Left hindlimb (tissue), 1 donor: ENCODE results near the gene EDRF1.

Experiments used
- DNase-seq: peaks from one replicate; pipeline ENCODE4 v3.0.0-alpha.2; 2018

EDRF1 gene

DNA sequence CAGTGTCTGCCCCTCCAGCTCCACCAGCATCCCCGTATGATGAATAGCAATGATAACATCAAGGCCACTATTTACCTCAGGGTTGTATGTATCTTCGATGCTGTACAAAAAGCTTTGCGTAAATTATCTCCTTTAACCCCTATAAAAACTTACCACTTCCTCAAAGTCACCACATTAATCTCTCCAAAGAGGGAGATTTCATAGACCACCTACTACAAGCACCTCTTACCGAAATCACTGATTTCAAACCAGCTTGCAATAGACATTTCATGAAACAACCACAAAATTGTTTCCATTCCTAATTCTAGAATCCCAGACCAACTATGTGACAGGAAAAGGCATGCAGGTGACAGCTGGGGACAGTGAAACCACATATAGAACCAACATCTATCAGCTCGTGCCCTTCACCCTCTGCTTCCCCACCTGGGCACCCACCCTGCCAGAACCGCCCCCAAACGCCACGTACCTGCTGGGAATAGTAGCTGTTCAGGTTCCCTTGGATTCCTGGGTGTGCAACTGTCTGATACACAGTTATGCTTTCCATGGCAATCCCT, 76.2 kb downstream of the EDRF1 start:
- no peak for DNase-seq

DNA sequence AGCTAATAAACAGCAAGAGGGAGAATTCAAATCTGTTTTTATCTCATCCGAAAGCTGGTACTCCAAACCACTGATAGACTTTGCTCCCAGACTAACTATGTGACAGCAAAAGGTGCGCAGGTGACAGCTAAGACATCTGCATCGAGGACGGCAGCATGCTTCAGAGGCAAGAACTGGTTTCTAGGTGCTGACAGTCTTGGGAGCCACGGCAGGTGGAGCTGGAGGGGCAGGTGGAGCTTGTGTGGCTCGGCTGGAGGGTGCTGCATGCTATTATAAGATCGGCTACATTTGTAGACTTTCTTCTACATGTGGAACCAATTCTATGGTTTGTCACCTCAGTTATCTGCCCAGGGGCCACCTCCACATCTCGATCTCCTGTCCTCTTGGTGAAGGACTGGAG, 77.9 kb downstream of the EDRF1 start:
- DNase-seq = no peak

DNA sequence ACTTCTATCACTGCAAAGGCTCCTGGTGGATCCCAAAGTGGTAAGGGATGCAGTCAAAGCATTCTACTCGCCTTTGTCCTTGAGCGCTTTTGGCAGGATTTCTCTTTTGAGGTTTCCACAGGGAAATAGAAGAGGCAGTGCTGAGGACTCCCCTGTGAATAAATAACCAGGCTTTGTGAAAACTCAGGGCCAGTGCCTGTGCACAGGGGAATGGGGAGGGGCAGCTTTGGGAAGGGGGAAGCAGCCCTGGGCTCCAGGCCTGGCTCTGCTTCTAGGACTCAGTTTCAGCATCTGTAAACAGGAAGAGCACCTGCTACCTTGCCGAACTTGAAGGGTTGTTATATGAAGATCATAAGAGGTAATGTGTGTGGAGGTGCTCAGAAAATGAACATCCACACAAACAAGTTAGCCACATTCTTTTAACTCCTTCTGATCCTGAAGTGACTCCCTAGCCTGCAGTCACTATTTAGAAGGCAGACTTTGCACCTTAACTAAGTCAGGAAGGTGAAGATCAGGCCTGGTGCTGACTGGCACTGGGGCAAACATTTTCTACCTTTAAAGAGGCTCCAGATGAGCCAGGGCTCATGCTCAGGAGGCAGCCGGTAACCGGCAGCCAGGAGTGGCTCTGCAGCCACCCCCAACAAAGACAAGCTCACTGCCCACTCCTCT, 78.6 kb downstream of the EDRF1 start:
- no peak for DNase-seq

DNA sequence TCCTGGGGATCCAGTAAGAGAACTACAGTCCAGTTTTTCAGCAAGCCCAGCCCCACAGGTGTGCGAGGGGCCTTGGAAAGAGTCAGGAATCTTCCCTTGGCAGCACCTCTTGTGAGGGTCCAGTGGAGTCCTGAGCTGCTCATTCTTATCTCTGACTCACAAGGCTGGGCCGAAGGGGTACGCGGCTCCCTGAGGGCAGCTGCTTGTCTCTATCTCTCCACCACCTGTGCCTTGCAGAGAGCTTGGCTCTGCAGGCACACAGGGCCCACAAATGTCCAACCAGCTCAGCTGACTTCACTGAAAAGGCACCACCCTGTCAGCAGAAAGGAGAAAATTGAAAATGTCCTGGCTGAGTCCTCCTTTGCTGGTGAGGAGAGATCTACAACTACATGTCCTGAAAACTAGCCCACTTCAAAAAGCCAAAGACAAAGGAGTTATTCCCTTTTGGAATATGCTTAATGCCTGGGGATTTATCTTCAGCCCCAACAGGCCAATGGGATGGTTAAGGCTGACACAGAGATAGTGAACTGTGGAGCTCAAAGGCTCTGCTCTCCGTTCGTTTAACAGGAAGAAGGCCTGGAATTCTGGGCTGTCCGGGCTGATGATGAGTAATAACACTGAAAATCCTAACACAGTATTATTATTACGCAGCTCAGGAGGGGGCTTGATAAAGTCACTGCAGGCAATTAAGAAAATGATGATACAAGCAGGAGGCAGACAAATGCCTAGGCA, 80.1 kb downstream of the EDRF1 start:
- DNase-seq = no peak

DNA sequence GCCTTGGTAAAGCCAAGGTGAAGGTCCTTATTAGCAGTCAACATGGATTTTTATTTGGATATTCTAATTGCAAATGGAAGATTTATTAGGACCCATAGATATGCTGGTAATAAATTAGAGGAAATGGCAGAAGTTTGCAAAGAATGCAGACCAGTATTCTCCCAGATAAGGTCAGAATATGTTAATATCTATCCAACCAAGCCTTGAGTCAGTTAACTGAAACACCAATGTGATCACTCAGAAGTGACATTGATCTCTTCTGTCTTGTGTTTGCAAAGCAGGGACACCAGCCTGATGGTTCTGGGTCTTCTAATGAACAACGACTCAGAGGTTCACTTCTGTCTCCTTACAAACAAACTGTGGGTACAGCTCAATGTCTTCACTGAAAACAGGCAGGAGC, 82.1 kb downstream of the EDRF1 start:
- DNase-seq = no peak

DNA sequence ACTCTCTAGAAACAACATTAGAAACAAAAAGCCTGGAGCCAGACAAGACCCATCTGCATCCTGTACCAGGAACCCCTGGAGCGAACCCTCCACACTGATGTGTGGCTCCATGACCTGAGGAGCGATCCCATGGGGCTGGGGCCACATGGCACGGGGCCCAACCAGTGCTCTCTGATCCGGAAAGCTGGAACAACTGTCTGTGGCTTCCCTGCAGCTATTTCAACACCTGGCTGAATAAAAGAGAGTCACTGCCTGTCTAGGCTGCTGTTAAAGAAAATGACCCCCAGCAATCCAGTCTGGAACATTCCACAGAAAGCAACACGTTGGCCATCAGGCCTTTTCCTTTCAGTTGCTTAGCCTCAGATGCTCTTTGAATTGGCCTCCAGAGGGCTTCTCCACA, 82.6 kb downstream of the EDRF1 start:
- no peak for DNase-seq

DNA sequence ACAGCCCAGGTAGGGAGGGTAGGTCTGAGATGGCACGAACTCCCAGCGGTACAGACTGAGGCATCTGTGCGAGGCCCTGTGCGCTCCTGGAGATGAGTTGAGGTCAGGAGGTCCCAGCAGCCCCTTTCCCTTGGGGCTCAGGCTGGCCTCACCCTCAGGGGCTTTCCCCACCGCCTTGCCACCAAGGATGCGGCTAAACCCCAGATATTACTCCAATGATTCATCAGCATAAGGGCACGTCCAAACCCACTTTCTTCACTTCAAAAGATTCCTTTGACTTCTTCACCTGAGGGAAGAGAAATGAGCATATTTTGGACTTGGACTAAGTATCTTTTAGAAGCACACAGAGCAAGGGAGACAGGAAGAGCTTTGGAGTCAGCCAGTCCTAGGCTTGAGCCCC, 83.2 kb downstream of the EDRF1 start:
- DNase-seq = no peak

DNA sequence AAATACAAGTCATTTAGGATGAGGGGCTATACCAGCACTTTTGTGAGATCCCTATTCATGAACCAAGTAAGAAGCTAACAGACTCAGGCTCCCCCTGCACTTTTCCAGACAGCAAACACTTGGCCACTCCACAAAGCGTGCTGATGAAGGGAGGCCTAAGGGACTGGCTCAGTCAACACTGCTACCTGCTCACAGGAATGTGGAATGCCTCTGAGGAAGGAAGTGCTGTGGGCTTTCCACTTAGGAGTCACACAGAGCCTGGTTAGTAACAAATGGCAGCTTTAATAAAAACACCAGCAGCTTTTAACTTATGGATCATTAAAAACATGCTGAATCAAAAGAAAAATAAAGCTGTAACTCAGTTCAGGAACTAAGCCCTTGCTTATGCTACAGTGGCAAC, 88.5 kb downstream of the EDRF1 start:
- no peak for DNase-seq

DNA sequence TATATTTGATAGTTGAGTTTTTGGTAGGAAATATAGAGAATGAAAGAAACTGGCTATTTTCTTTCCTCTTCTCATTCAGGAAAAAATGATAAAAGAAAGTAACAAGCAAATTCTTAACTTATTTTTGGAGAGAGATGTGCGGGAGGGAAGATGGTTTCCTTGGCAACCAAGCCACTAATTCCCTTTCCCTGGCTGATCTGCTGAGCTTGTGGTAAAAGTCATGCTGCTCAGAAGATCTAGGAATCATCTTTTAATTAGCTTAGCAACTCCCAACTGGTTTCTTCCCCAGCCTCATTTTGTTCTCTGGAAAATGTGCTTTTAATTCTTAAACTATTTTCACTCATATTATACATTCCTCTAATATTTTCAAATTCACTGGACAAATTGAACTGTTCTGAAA, 91.7 kb downstream of the EDRF1 start:
- DNase-seq = no peak

DNA sequence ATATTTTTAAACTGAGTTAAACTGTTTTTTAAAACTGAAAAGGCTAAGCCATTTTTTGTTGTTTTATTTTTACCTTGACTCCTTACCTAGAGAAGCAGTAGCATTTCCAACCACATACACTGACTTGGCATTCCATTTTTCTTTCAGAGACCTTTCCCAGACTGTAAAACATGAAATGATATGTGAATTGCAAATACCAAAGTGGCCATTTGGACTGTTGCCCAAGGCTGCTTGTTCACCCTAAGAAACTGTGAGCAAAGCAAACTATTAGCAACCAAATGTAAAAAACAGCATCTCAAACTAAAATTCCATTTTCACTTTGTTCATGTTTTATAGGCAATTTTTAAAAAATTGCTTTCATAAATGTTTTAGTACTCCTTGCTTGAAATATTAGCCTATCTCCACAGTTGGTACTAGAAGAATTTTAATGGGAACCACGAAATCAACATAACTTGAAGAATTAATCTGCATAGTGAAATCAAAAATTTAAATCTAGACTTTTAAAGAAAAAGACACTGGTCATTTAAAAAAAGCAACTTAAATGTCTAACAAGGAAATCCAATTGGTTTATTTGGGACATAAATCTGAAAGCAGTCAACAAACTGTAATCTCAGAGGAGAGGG, 92.7 kb downstream of the EDRF1 start:
- DNase-seq = no peak
